Fibroblast of the aortic adventitia (primary cell): ENCODE measurements around the gene SIRPG. TPM values are rescaled to one million over a fixed set of nuclear protein-coding genes. Genes with fewer than 3 reads are reported as not detected.

Experiments used
- DNase-seq: peaks from one replicate; pipeline ENCODE4 v3.0.0-alpha.2; 2010; ENCODE audit warnings: low read depth
- H3K4me3 ChIP-seq: 2 replicates; pipeline ENCODE4 v1.5.1; 2011; ENCODE audit warnings: low read depth, mild to moderate bottlenecking, control low read depth, low read length, moderate library complexity
- total RNA-seq: library from RNA; depleted of rRNA; stranded (reverse); fragments of >200 nt; gene quantifications from 2 replicates; pipeline ENCODE4 v1.2.3, GENCODE V29; 2012; ENCODE audit warnings: low replicate concordance
- TF ChIP-seq, protein P1 (sequence below): IDR thresholded peaks from 2 replicates; pipeline ENCODE4 v1.5.1; 2011; ENCODE audit warnings: mild to moderate bottlenecking, low read length, control low read depth, inconsistent platforms; ENCODE audit not compliant: insufficient read depth

The SIRPG gene
- total RNA-seq, 1 donor = not detected

DNA sequence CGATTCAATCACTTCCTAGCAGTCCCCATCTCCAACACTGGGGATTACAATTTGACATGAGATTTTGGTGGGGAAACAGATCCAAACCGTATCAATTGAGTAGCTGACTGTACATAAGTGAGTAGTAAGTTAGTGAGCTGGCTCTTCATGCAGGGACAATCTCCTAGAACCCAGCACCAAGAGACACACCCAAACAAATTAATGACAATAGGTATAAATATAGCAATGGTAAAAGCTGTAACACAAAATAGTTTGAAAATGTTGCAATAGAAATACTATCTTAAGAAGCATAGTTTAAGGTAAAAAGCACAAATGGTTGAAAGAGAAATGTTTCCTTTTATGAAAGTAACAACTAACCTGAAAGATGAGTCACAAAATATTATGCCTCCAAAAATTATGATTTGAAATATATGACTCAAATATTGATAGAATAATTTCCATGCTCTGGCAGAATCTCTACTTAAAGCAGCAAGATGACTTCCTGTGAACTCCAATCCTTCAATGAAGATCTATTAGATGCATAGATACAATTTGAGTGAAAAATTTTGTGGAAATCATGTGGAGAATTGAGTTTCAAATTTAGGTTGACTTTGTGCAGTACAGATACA is 32.4 kb downstream of the SIRPG start:
- no peak for DNase-seq

DNA sequence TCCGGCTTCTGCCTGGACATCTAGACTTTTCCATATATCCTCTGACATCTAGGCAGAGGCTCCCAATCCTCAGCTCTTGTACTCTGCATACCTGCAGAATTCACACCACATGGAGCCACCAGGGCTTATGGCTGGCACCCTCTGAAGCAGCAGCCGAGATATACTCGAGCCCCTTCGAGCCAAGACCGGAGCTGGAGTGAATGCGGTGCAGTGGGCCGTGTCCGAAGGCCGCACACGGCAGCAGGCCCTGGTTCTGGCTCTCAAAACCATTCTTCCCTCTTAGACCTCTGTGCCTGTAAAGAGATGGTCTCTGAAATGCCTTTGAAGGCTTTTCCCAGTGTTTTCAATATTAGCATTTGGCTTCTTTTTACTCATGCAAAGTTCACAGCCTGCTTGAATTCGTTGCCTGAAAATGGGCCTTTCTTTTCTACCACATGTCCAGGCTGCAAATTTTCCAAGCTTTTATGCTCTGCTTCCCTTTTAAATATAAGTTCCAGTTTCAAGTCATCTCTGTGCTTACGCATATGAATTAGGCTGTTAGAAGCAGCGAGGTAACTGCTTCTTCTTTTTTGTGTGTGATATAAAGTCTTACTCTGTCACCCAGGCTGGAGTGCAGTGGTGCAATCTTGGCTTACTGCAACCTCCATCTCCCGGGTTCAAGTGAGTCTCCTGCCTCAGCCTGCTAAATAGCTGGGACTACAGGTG is 33.9 kb downstream of the SIRPG start:
- TF ChIP-seq, protein P1, sequence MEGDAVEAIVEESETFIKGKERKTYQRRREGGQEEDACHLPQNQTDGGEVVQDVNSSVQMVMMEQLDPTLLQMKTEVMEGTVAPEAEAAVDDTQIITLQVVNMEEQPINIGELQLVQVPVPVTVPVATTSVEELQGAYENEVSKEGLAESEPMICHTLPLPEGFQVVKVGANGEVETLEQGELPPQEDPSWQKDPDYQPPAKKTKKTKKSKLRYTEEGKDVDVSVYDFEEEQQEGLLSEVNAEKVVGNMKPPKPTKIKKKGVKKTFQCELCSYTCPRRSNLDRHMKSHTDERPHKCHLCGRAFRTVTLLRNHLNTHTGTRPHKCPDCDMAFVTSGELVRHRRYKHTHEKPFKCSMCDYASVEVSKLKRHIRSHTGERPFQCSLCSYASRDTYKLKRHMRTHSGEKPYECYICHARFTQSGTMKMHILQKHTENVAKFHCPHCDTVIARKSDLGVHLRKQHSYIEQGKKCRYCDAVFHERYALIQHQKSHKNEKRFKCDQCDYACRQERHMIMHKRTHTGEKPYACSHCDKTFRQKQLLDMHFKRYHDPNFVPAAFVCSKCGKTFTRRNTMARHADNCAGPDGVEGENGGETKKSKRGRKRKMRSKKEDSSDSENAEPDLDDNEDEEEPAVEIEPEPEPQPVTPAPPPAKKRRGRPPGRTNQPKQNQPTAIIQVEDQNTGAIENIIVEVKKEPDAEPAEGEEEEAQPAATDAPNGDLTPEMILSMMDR = no peak
- no peak overlapping the region for H3K4me3 ChIP-seq

More for the DNA sequence above, 32.4 kb downstream of the SIRPG start:
- TF ChIP-seq, protein P1 = no peak
- H3K4me3 ChIP-seq = no peak overlapping the region

GRCh38 chr20:1622450-1622849 is 35.1 kb downstream of the SIRPG start:
- H3K4me3 ChIP-seq = no peak overlapping the region
- TF ChIP-seq, protein P1 = no peak

More for the DNA sequence above, 33.9 kb downstream of the SIRPG start:
- no peak for DNase-seq

GRCh38 chr20:1621316-1621715 is 36.3 kb downstream of the SIRPG start:
- H3K4me3 ChIP-seq = no peak overlapping the region
- TF ChIP-seq, protein P1 = no peak
- no peak for DNase-seq

More at GRCh38 chr20:1622450-1622849, 35.1 kb downstream of the SIRPG start:
- no peak for DNase-seq

- no peak for DNase-seq
- TF ChIP-seq, protein P1 = no peak
- no peak within 1 kb of the TSS for H3K4me3 ChIP-seq
Measured at GRCh38 chr20:1619861-1620444, 37.6 kb downstream of the SIRPG start, which contains the start of gene SIRPB1. SIRPB1 (minus strand) TSS chr20:1620009; CDS start chr20:1619944, 65 bp downstream.

- DNase-seq = no peak
- TF ChIP-seq, protein P1 = no peak
- no peak overlapping the region for H3K4me3 ChIP-seq
Measured at GRCh38 chr20:1618954-1619540, 38.5 kb downstream of the SIRPG start.
